Activated T-helper 2 cell treated with anti-CD3 and anti-CD28 coated beads, Interferon-gamma antibody, Interleukin-2, Interleukin-4, amounts not matched to agents 10 μg/mL and 5 μg/mL and 100 μg/mL, durations not matched to agents 14 hours and 24 hours and 36 hours (primary cell): ENCODE measurements around the gene ENOX1. TPM values are rescaled to one million over a fixed set of nuclear protein-coding genes. Genes with fewer than 3 reads are reported as not detected.

ENCODE experiments used
- DNase-seq: peaks from one replicate; pipeline ENCODE4 v3.0.0; 2021; ENCODE audit warnings: low spot score
- H3K27ac Mint-ChIP-seq: one replicate; pipeline ENCODE4 v1.8.0; 2021; ENCODE audit warnings: mixed read lengths
- H3K27me3 Mint-ChIP-seq: one replicate; pipeline ENCODE4 v1.8.0; 2021; ENCODE audit warnings: low read depth, mixed read lengths
- H3K36me3 Mint-ChIP-seq: one replicate; pipeline ENCODE4 v1.8.0; 2021; ENCODE audit warnings: low read depth, mixed read lengths
- H3K4me1 Mint-ChIP-seq: one replicate; pipeline ENCODE4 v1.8.0; 2021; ENCODE audit warnings: low read depth, mixed read lengths
- H3K4me3 Mint-ChIP-seq: one replicate; pipeline ENCODE4 v1.8.0; 2021; ENCODE audit warnings: low read depth, mild to moderate bottlenecking, moderate library complexity, mixed read lengths
- H3K9me3 Mint-ChIP-seq: one replicate; pipeline ENCODE4 v1.8.0; 2021; ENCODE audit warnings: mixed read lengths
- intact Hi-C: fragments of 100-400 bp; cut with micrococcal nuclease; formaldehyde crosslinking; loops from one replicate; pipeline ENCODE4 v1.15.1; 2023
- total RNA-seq: library from RNA; stranded (reverse); gene quantifications from 2 replicates; pipeline ENCODE4 v1.2.3, GENCODE V29; 2022

Gene ENOX1
- total RNA-seq, 1 donor from 2014 or later: 0.18 TPM

GRCh38 chr13:43522788-43523187 lies 264.0 kb downstream of the ENOX1 start:
- DNase-seq: no peak
- H3K36me3 Mint-ChIP-seq: no peaks in the 10 kb centered on the region
- H3K27me3 Mint-ChIP-seq: peaks cover 5% of the 10 kb centered on the region
- no peaks in the 10 kb centered on the region for H3K4me1 Mint-ChIP-seq
- no peaks in the 10 kb centered on the region for H3K9me3 Mint-ChIP-seq
- no peak overlapping the region for H3K27ac Mint-ChIP-seq
- no peak overlapping the region for H3K4me3 Mint-ChIP-seq
- intact Hi-C loops: no loop called here

GRCh38 chr13:43520351-43520750 lies 266.4 kb downstream of the ENOX1 start:
- peaks cover 5% of the 10 kb centered on the region for H3K27me3 Mint-ChIP-seq
- intact Hi-C loops: no loop called here

GRCh38 chr13:43518833-43519232 lies 267.9 kb downstream of the ENOX1 start:
- Mint-ChIP-seq H3K4me1 (no peaks in the 10 kb centered on the region), H3K27me3 (peaks cover 4% of the 10 kb centered on the region), H3K27ac (no peak overlapping the region), H3K9me3 (no peaks in the 10 kb centered on the region), H3K4me3 (no peak overlapping the region), H3K36me3 (no peaks in the 10 kb centered on the region)
- intact Hi-C loops: loop anchor here (1.0 kb wide), 1 partner anchor 25 kb away; no protein-coding TSS in a partner anchor
- no peak for DNase-seq

More at GRCh38 chr13:43520351-43520750, 266.4 kb downstream of the ENOX1 start:
- H3K9me3 Mint-ChIP-seq: no peaks in the 10 kb centered on the region
- H3K4me1 Mint-ChIP-seq: no peaks in the 10 kb centered on the region
- H3K27ac Mint-ChIP-seq: no peak overlapping the region
- no peak for DNase-seq
- no peaks in the 10 kb centered on the region for H3K36me3 Mint-ChIP-seq
- H3K4me3 Mint-ChIP-seq: no peak overlapping the region

GRCh38 chr13:43516401-43516833 lies 270.4 kb downstream of the ENOX1 start:
- no peak overlapping the region for H3K27ac Mint-ChIP-seq
- H3K9me3 Mint-ChIP-seq: no peaks in the 10 kb centered on the region
- no peak for DNase-seq

GRCh38 chr13:43515531-43515930 lies 271.2 kb downstream of the ENOX1 start:
- H3K4me3 Mint-ChIP-seq: no peak overlapping the region
- no peak overlapping the region for H3K27ac Mint-ChIP-seq
- DNase-seq: no peak
- H3K4me1 Mint-ChIP-seq: no peaks in the 10 kb centered on the region
- H3K27me3 Mint-ChIP-seq: peaks cover 1% of the 10 kb centered on the region
- no peaks in the 10 kb centered on the region for H3K36me3 Mint-ChIP-seq
- intact Hi-C loops: no loop called here
- no peaks in the 10 kb centered on the region for H3K9me3 Mint-ChIP-seq

More at GRCh38 chr13:43516401-43516833, 270.4 kb downstream of the ENOX1 start:
- H3K4me1 Mint-ChIP-seq: no peaks in the 10 kb centered on the region
- H3K4me3 Mint-ChIP-seq: no peak overlapping the region
- intact Hi-C loops: no loop called here
- H3K36me3 Mint-ChIP-seq: no peaks in the 10 kb centered on the region
- H3K27me3 Mint-ChIP-seq: peaks cover 1% of the 10 kb centered on the region

- H3K4me1 Mint-ChIP-seq: no peaks in the 10 kb centered on the region
- H3K9me3 Mint-ChIP-seq: no peaks in the 10 kb centered on the region
- no peak for DNase-seq
- H3K27me3 Mint-ChIP-seq: peaks cover 1% of the 10 kb centered on the region
- intact Hi-C loops: no loop called here
- no peaks in the 10 kb centered on the region for H3K36me3 Mint-ChIP-seq
- H3K27ac Mint-ChIP-seq: no peak overlapping the region
- no peak overlapping the region for H3K4me3 Mint-ChIP-seq
Observed at GRCh38 chr13:43514311-43514710, 272.5 kb downstream of the ENOX1 start.

- H3K4me1 Mint-ChIP-seq: no peaks in the 10 kb centered on the region
- H3K27ac Mint-ChIP-seq: no peak overlapping the region
- peaks cover 1% of the 10 kb centered on the region for H3K27me3 Mint-ChIP-seq
- H3K9me3 Mint-ChIP-seq: no peaks in the 10 kb centered on the region
- intact Hi-C loops: no loop called here
- H3K36me3 Mint-ChIP-seq: no peaks in the 10 kb centered on the region
- DNase-seq: no peak
- no peak overlapping the region for H3K4me3 Mint-ChIP-seq
Observed at GRCh38 chr13:43512221-43512620, 274.6 kb downstream of the ENOX1 start.

GRCh38 chr13:43510956-43511901 lies 275.5 kb downstream of the ENOX1 start:
- H3K36me3 Mint-ChIP-seq: no peaks in the 10 kb centered on the region
- H3K27ac Mint-ChIP-seq: no peak overlapping the region
- DNase-seq: no peak
- H3K4me3 Mint-ChIP-seq: no peak overlapping the region
- intact Hi-C loops: no loop called here
- H3K27me3 Mint-ChIP-seq: peaks cover 1% of the 10 kb centered on the region
- no peaks in the 10 kb centered on the region for H3K4me1 Mint-ChIP-seq
- H3K9me3 Mint-ChIP-seq: no peaks in the 10 kb centered on the region

GRCh38 chr13:43495732-43496131 lies 291.0 kb downstream of the ENOX1 start:
- Mint-ChIP-seq H3K9me3 (no peaks in the 10 kb centered on the region), H3K4me1 (no peaks in the 10 kb centered on the region), H3K36me3 (no peaks in the 10 kb centered on the region), H3K27ac (no peak overlapping the region), H3K27me3 (peaks cover 4% of the 10 kb centered on the region), H3K4me3 (no peak overlapping the region)
- intact Hi-C loops: no loop called here
- DNase-seq: no peak

- H3K4me3 Mint-ChIP-seq: no peak overlapping the region
- intact Hi-C loops: loop anchor here (1.0 kb wide), 1 partner anchor 24 kb away; no protein-coding TSS in a partner anchor
Observed at GRCh38 chr13:43494206-43494605, 292.6 kb downstream of the ENOX1 start.

GRCh38 chr13:43493496-43494000 lies 293.2 kb downstream of the ENOX1 start:
- Mint-ChIP-seq H3K36me3 (no peaks in the 10 kb centered on the region), H3K9me3 (no peaks in the 10 kb centered on the region), H3K4me3 (no peak overlapping the region), H3K27me3 (no peaks in the 10 kb centered on the region), H3K4me1 (no peaks in the 10 kb centered on the region), H3K27ac (no peak overlapping the region)
- no peak for DNase-seq
- intact Hi-C loops: no loop called here

More at GRCh38 chr13:43494206-43494605, 292.6 kb downstream of the ENOX1 start:
- no peak for DNase-seq
- H3K4me1 Mint-ChIP-seq: no peaks in the 10 kb centered on the region
- no peaks in the 10 kb centered on the region for H3K9me3 Mint-ChIP-seq
- no peaks in the 10 kb centered on the region for H3K36me3 Mint-ChIP-seq
- H3K27me3 Mint-ChIP-seq: no peaks in the 10 kb centered on the region
- no peak overlapping the region for H3K27ac Mint-ChIP-seq

- intact Hi-C loops: no loop called here
- no peaks in the 10 kb centered on the region for H3K27me3 Mint-ChIP-seq
- DNase-seq: no peak
- H3K27ac Mint-ChIP-seq: no peak overlapping the region
- H3K4me1 Mint-ChIP-seq: no peaks in the 10 kb centered on the region
- H3K36me3 Mint-ChIP-seq: no peaks in the 10 kb centered on the region
- H3K9me3 Mint-ChIP-seq: no peaks in the 10 kb centered on the region
- no peak overlapping the region for H3K4me3 Mint-ChIP-seq
Observed at GRCh38 chr13:43492745-43493144, 294.0 kb downstream of the ENOX1 start.

- no peak overlapping the region for H3K27ac Mint-ChIP-seq
- intact Hi-C loops: no loop called here
- H3K4me1 Mint-ChIP-seq: no peaks in the 10 kb centered on the region
- no peak for DNase-seq
- no peaks in the 10 kb centered on the region for H3K27me3 Mint-ChIP-seq
- no peaks in the 10 kb centered on the region for H3K36me3 Mint-ChIP-seq
- no peak overlapping the region for H3K4me3 Mint-ChIP-seq
- H3K9me3 Mint-ChIP-seq: no peaks in the 10 kb centered on the region
Observed at GRCh38 chr13:43492311-43492710, 294.5 kb downstream of the ENOX1 start.
